Stimulated activated naive CD8-positive, alpha-beta T cell treated with anti-CD3 and anti-CD28 coated beads, Interleukin-15, Interleukin-2, amounts not matched to agents 100 ng/mL and 50 ng/mL, for 24 hours (primary cell): ENCODE results near the gene TPBGL.
A peak's percentile ranks its signal among the peaks of the same experiment; 100 is the strongest.

Experiments
- H3K27ac Mint-ChIP-seq: one replicate; pipeline ENCODE4 v1.8.0; 2021; ENCODE audit warnings: mild to moderate bottlenecking, mixed read lengths
- H3K27me3 Mint-ChIP-seq: one replicate; pipeline ENCODE4 v1.8.0; 2021; ENCODE audit warnings: mixed read lengths
- H3K36me3 Mint-ChIP-seq: one replicate; pipeline ENCODE4 v1.8.0; 2021; ENCODE audit warnings: low read depth, mixed read lengths
- H3K4me1 Mint-ChIP-seq: one replicate; pipeline ENCODE4 v1.8.0; 2021; ENCODE audit warnings: low read depth, mixed read lengths
- H3K4me3 Mint-ChIP-seq: one replicate; pipeline ENCODE4 v1.8.0; 2021; ENCODE audit warnings: mild to moderate bottlenecking, mixed read lengths
- H3K9me3 Mint-ChIP-seq: one replicate; pipeline ENCODE4 v1.8.0; 2021; ENCODE audit warnings: mixed read lengths

Gene TPBGL

GRCh38 chr11:75249704-75250103 lies 9.1 kb downstream of the TPBGL start:
- H3K9me3 Mint-ChIP-seq, result no peaks in the 10 kb centered on the region
- H3K36me3 Mint-ChIP-seq, result no peaks in the 10 kb centered on the region
- no peak overlapping the region for H3K4me3 Mint-ChIP-seq
- no peak overlapping the region for H3K27ac Mint-ChIP-seq
- H3K4me1 Mint-ChIP-seq, result no peaks in the 10 kb centered on the region
- peaks cover 5% of the 10 kb centered on the region for H3K27me3 Mint-ChIP-seq

- peaks cover 5% of the 10 kb centered on the region for H3K27me3 Mint-ChIP-seq
- no peak overlapping the region for H3K27ac Mint-ChIP-seq
- no peak overlapping the region for H3K4me3 Mint-ChIP-seq
- H3K36me3 Mint-ChIP-seq, result no peaks in the 10 kb centered on the region
- no peaks in the 10 kb centered on the region for H3K9me3 Mint-ChIP-seq
- H3K4me1 Mint-ChIP-seq, result no peaks in the 10 kb centered on the region
Observed at GRCh38 chr11:75254326-75254725, 13.8 kb downstream of the TPBGL start.

GRCh38 chr11:75260396-75261170 lies 20.0 kb downstream of the TPBGL start:
- H3K27ac Mint-ChIP-seq, result no peak overlapping the region
- no peak overlapping the region for H3K4me3 Mint-ChIP-seq
- no peaks in the 10 kb centered on the region for H3K36me3 Mint-ChIP-seq
- H3K4me1 Mint-ChIP-seq, result peaks cover 42% of the 10 kb centered on the region
- H3K9me3 Mint-ChIP-seq, result no peaks in the 10 kb centered on the region
- H3K27me3 Mint-ChIP-seq, result no peaks in the 10 kb centered on the region

GRCh38 chr11:75261902-75262361 lies 21.4 kb downstream of the TPBGL start:
- Mint-ChIP-seq H3K27me3 (no peaks in the 10 kb centered on the region), H3K27ac (no peak overlapping the region), H3K4me1 (peaks cover 42% of the 10 kb centered on the region), H3K36me3 (no peaks in the 10 kb centered on the region), H3K9me3 (no peaks in the 10 kb centered on the region), H3K4me3 (no peak overlapping the region)

GRCh38 chr11:75262436-75262835 lies 21.9 kb downstream of the TPBGL start:
- no peak overlapping the region for H3K4me3 Mint-ChIP-seq
- no peaks in the 10 kb centered on the region for H3K36me3 Mint-ChIP-seq
- no peaks in the 10 kb centered on the region for H3K9me3 Mint-ChIP-seq
- no peak overlapping the region for H3K27ac Mint-ChIP-seq
- H3K27me3 Mint-ChIP-seq, result no peaks in the 10 kb centered on the region
- peaks cover 42% of the 10 kb centered on the region for H3K4me1 Mint-ChIP-seq

GRCh38 chr11:75262961-75263852 lies 22.6 kb downstream of the TPBGL start:
- Mint-ChIP-seq H3K4me3 (no peak overlapping the region), H3K4me1 (peaks cover 42% of the 10 kb centered on the region), H3K27ac (no peak overlapping the region), H3K36me3 (peaks cover 4% of the 10 kb centered on the region), H3K9me3 (no peaks in the 10 kb centered on the region), H3K27me3 (no peaks in the 10 kb centered on the region)

GRCh38 chr11:75263944-75264349 lies 23.4 kb downstream of the TPBGL start:
- Mint-ChIP-seq H3K27me3 (no peaks in the 10 kb centered on the region), H3K4me3 (no peak overlapping the region), H3K4me1 (peaks cover 42% of the 10 kb centered on the region), H3K27ac (no peak overlapping the region), H3K9me3 (no peaks in the 10 kb centered on the region), H3K36me3 (peaks cover 4% of the 10 kb centered on the region)

- Mint-ChIP-seq H3K27me3 (no peaks in the 10 kb centered on the region), H3K9me3 (no peaks in the 10 kb centered on the region), H3K36me3 (peaks cover 4% of the 10 kb centered on the region), H3K27ac (no peak overlapping the region), H3K4me1 (peaks cover 42% of the 10 kb centered on the region), H3K4me3 (no peak overlapping the region)
Observed at GRCh38 chr11:75264356-75264755, 23.8 kb downstream of the TPBGL start.

GRCh38 chr11:75264971-75265370 lies 24.4 kb downstream of the TPBGL start:
- H3K27me3 Mint-ChIP-seq, result no peaks in the 10 kb centered on the region
- H3K36me3 Mint-ChIP-seq, result peaks cover 4% of the 10 kb centered on the region
- H3K27ac Mint-ChIP-seq, result no peak overlapping the region

GRCh38 chr11:75265851-75266531 lies 25.4 kb downstream of the TPBGL start:
- Mint-ChIP-seq H3K27ac (peak overlapping the region; percentile 63), H3K4me1 (peaks cover 25% of the 10 kb centered on the region), H3K9me3 (no peaks in the 10 kb centered on the region)

More at GRCh38 chr11:75264971-75265370, 24.4 kb downstream of the TPBGL start:
- no peak overlapping the region for H3K4me3 Mint-ChIP-seq
- no peaks in the 10 kb centered on the region for H3K9me3 Mint-ChIP-seq
- peaks cover 35% of the 10 kb centered on the region for H3K4me1 Mint-ChIP-seq

GRCh38 chr11:75267171-75267970 lies 26.8 kb downstream of the TPBGL start:
- H3K27me3 Mint-ChIP-seq, result no peaks in the 10 kb centered on the region
- H3K27ac Mint-ChIP-seq, result no peak overlapping the region
- no peak overlapping the region for H3K4me3 Mint-ChIP-seq
- peaks cover 4% of the 10 kb centered on the region for H3K36me3 Mint-ChIP-seq
- peaks cover 14% of the 10 kb centered on the region for H3K4me1 Mint-ChIP-seq
- no peaks in the 10 kb centered on the region for H3K9me3 Mint-ChIP-seq

More at GRCh38 chr11:75265851-75266531, 25.4 kb downstream of the TPBGL start:
- Mint-ChIP-seq H3K4me3 (no peak overlapping the region), H3K27me3 (no peaks in the 10 kb centered on the region), H3K36me3 (peaks cover 4% of the 10 kb centered on the region)

GRCh38 chr11:75268626-75269366 lies 28.2 kb downstream of the TPBGL start:
- Mint-ChIP-seq H3K27ac (no peak overlapping the region), H3K36me3 (peaks cover 4% of the 10 kb centered on the region), H3K9me3 (no peaks in the 10 kb centered on the region), H3K4me3 (no peak overlapping the region), H3K4me1 (peaks cover 8% of the 10 kb centered on the region), H3K27me3 (no peaks in the 10 kb centered on the region)

GRCh38 chr11:75269367-75269660 lies 28.7 kb downstream of the TPBGL start:
- Mint-ChIP-seq H3K4me1 (peaks cover 8% of the 10 kb centered on the region), H3K36me3 (peaks cover 4% of the 10 kb centered on the region), H3K27me3 (no peaks in the 10 kb centered on the region), H3K27ac (no peak overlapping the region), H3K9me3 (no peaks in the 10 kb centered on the region), H3K4me3 (no peak overlapping the region)

- peaks cover 4% of the 10 kb centered on the region for H3K36me3 Mint-ChIP-seq
- no peaks in the 10 kb centered on the region for H3K27me3 Mint-ChIP-seq
- H3K9me3 Mint-ChIP-seq, result no peaks in the 10 kb centered on the region
- H3K4me1 Mint-ChIP-seq, result peaks cover 7% of the 10 kb centered on the region
- H3K4me3 Mint-ChIP-seq, result no peak overlapping the region
- no peak overlapping the region for H3K27ac Mint-ChIP-seq
Observed at GRCh38 chr11:75269896-75270295, 29.3 kb downstream of the TPBGL start.
